ENCODE data around the gene MSANTD2.

- TF ChIP-seq GLIS3 (CRISPR knock-in tag; IDR thresholded peaks at IDR 0.05) (no peak), ZNF565 (CRISPR knock-in tag; conservative IDR thresholded peaks at IDR 0.05; ENCODE audit: low read depth) (no peak), ZFP30 (CRISPR knock-in tag; IDR thresholded peaks at IDR 0.05) (no peak), CREB5 (CRISPR knock-in tag; IDR thresholded peaks at IDR 0.05; ENCODE audit: low read depth) (no peak), ZNF70 (CRISPR knock-in tag; IDR thresholded peaks at IDR 0.05) (no peak), ARNTL (CRISPR knock-in tag; IDR thresholded peaks at IDR 0.05; ENCODE audit: borderline replicate concordance, low read depth) (no peak), CSDC2 (CRISPR knock-in tag; IDR thresholded peaks at IDR 0.05) (no peak), ZNF8 (CRISPR knock-in tag; IDR thresholded peaks at IDR 0.05) (no peak), ZC3H10 (CRISPR knock-in tag; IDR thresholded peaks at IDR 0.05) (no peak), TOX (CRISPR knock-in tag; IDR thresholded peaks at IDR 0.05; ENCODE audit: borderline replicate concordance) (no peak), SNAI2 (CRISPR knock-in tag; IDR thresholded peaks at IDR 0.05) (no peak)
These were observed 57.7 kb downstream of the MSANTD2 start for GRCh38 chr11:124742555-124742954.

Data from SK-N-SH treated with all-trans-retinoic acid at 6 μM for 48 hours (cell line).